Uterus (tissue), 4 donors: ENCODE results near the gene PRIMA1. TPM values are rescaled to one million over a fixed set of nuclear protein-coding genes. Genes with fewer than 3 reads are reported as not detected.

Source experiments
- DNase-seq, 2 donors: peaks; one replicate each; pipeline ENCODE4 v3.0.0-alpha.2; 2019 to 2020
- H3K27ac ChIP-seq, 2 donors: fragments of 200-600 bp; sonication (generic); 1 replicate in 1 of 2; 2 replicates in 1 of 2; pipeline ENCODE4 v1.5.1; 2016 to 2018
- H3K27me3 ChIP-seq, 2 donors: fragments of 200-600 bp; sonication (generic); one replicate each; pipeline ENCODE4 v1.5.1; 2018 to 2019; ENCODE audit warnings: control low read depth in 1 of 2
- H3K36me3 ChIP-seq, 2 donors: fragments of 200-600 bp; sonication (generic); one replicate each; pipeline ENCODE4 v1.5.1; 2019; ENCODE audit warnings: control low read depth in 1 of 2
- H3K4me1 ChIP-seq, 2 donors: fragments of 200-600 bp; sonication (generic); one replicate each; pipeline ENCODE4 v1.5.1; 2018 to 2019; ENCODE audit warnings: control low read depth in 1 of 2
- H3K4me3 ChIP-seq, 2 donors: fragments of 200-600 bp; sonication (generic); 1 replicate in 1 of 2; 2 replicates in 1 of 2; pipeline ENCODE4 v1.5.1; 2018 to 2019; ENCODE audit warnings: mild to moderate bottlenecking in 1 of 2
- H3K9me3 ChIP-seq, 2 donors: fragments of 200-600 bp; sonication (generic); one replicate each; pipeline ENCODE4 v1.5.1; 2019; ENCODE audit warnings: control low read depth in 1 of 2
- CTCF ChIP-seq, 4 experiments: fragments of 200-600 bp in 2 of 4; fragments of 450-650 bp in 2 of 4; sonication (generic) in 2 of 4; IDR thresholded peaks; one replicate each; pipeline ENCODE4 v1.5.1; 2016 to 2019; ENCODE audit warnings: antibody characterized with exemption in 4 of 4, mild to moderate bottlenecking in 2 of 4, moderate library complexity in 1 of 4
- POLR2A ChIP-seq, 2 donors: fragments of 450-650 bp; IDR thresholded peaks; one replicate each; pipeline ENCODE4 v1.6.1; 2016; ENCODE audit warnings: antibody characterized with exemption in 2 of 2, mild to moderate bottlenecking in 1 of 2, moderate library complexity in 1 of 2
- intact Hi-C: fragments of 100-400 bp; cut with DNase I; formaldehyde crosslinking; loops from one replicate; pipeline ENCODE4 v1.15.1; 2023; ENCODE audit warnings: low total_unique reads
- total RNA-seq, 4 donors: library from RNA; depleted of rRNA in 3 of 4; stranded (reverse); fragments of >200 nt in 3 of 4; gene quantifications; one replicate each; pipeline versions ENCODE4 v1.1.0 to v1.2.4, GENCODE V29; 2014 to 2023
- donor health status: DM: yes; HTN: yes; CAD: no.

The PRIMA1 gene
- total RNA-seq, 4 donors from 2014 or later, result 0.48 to 24.5 (median 3.8) TPM

- no peaks in the 10 kb centered on the region for H3K27me3 ChIP-seq
- intact Hi-C loops, result no loop called here
- H3K36me3 ChIP-seq, result no peaks in the 10 kb centered on the region
- H3K9me3 ChIP-seq, result no peaks in the 10 kb centered on the region
- DNase-seq, result no peak
- no peak overlapping the region for H3K4me3 ChIP-seq
- no peaks in the 10 kb centered on the region for H3K4me1 ChIP-seq
- H3K27ac ChIP-seq, result peak overlapping the region in 1 of 2 donors; percentile 15
- TF ChIP-seq CTCF (IDR thresholded peaks at IDR 0.05) (no peak), POLR2A (IDR thresholded peaks at IDR 0.05) (no peak)
Observed at GRCh38 chr14:93744876-93745275, 43.4 kb downstream of the PRIMA1 start.

- Histone ChIP-seq H3K4me3 (no peak overlapping the region), H3K27ac (peak overlapping the region; percentile 44 to 78), H3K27me3 (no peaks in the 10 kb centered on the region), H3K9me3 (no peaks in the 10 kb centered on the region), H3K4me1 (no peaks in the 10 kb centered on the region), H3K36me3 (no peaks in the 10 kb centered on the region)
- intact Hi-C loops, result no loop called here
- DNase-seq, result no peak
- TF ChIP-seq CTCF (IDR thresholded peaks at IDR 0.05) (no peak), POLR2A (IDR thresholded peaks at IDR 0.05) (no peak)
Observed at GRCh38 chr14:93744176-93744575, 44.1 kb downstream of the PRIMA1 start.

GRCh38 chr14:93743270-93744060 is 44.8 kb downstream of the PRIMA1 start:
- no peaks in the 10 kb centered on the region for H3K4me1 ChIP-seq
- H3K27ac ChIP-seq, result peak overlapping the region; percentile 44 to 78
- no peak overlapping the region for H3K4me3 ChIP-seq
- H3K27me3 ChIP-seq, result no peaks in the 10 kb centered on the region
- intact Hi-C loops, result no loop called here
- no peak for DNase-seq
- no peaks in the 10 kb centered on the region for H3K9me3 ChIP-seq
- TF ChIP-seq CTCF (IDR thresholded peaks at IDR 0.05) (no peak), POLR2A (IDR thresholded peaks at IDR 0.05) (no peak)
- no peaks in the 10 kb centered on the region for H3K36me3 ChIP-seq

- Histone ChIP-seq H3K4me1 (no peaks in the 10 kb centered on the region), H3K9me3 (no peaks in the 10 kb centered on the region), H3K4me3 (no peak overlapping the region), H3K36me3 (no peaks in the 10 kb centered on the region), H3K27me3 (no peaks in the 10 kb centered on the region), H3K27ac (peak overlapping the region; percentile 44 to 78)
- intact Hi-C loops, result no loop called here
- TF ChIP-seq POLR2A (IDR thresholded peaks at IDR 0.05) (no peak), CTCF (IDR thresholded peaks at IDR 0.05) (no peak)
- DNase-seq, result peak; percentile 73 to 82
Observed at GRCh38 chr14:93742761-93743160, 45.5 kb downstream of the PRIMA1 start.

- DNase-seq, result peak in 1 of 2 donors; percentile 39
- peak overlapping the region; percentile 44 to 78 for H3K27ac ChIP-seq
- TF ChIP-seq CTCF (IDR thresholded peaks at IDR 0.05) (no peak), POLR2A (IDR thresholded peaks at IDR 0.05) (no peak)
- intact Hi-C loops, result no loop called here
- no peaks in the 10 kb centered on the region for H3K27me3 ChIP-seq
- H3K4me3 ChIP-seq, result no peak overlapping the region
- H3K36me3 ChIP-seq, result no peaks in the 10 kb centered on the region
- H3K4me1 ChIP-seq, result no peaks in the 10 kb centered on the region
- H3K9me3 ChIP-seq, result no peaks in the 10 kb centered on the region
Observed at GRCh38 chr14:93741556-93742230, 46.6 kb downstream of the PRIMA1 start.
